GM19099 (cell line): ENCODE data around the gene PRSS23.

Source experiments
- POLR2A ChIP-seq: IDR thresholded peaks from 3 replicates; pipeline ENCODE4 v1.6.1; 2011; ENCODE audit warnings: low read depth; ENCODE audit not compliant: insufficient read length; ENCODE audit errors: extremely low read depth

Gene PRSS23

GRCh38 chr11:86800076-86800959, at the start of gene PRSS23:
PRSS23 (plus strand) TSS chr11:86800542; CDS start chr11:86807644, 7,102 bp downstream.
- no peak for TF ChIP-seq POLR2A

- TF ChIP-seq POLR2A = no peak
Observed at GRCh38 chr11:86753459-86753858, 46.9 kb upstream of the PRSS23 start.

- no peak for TF ChIP-seq POLR2A
Observed at GRCh38 chr11:86755146-86755545, 45.2 kb upstream of the PRSS23 start.

GRCh38 chr11:86758171-86758570, 42.2 kb upstream of the PRSS23 start:
- TF ChIP-seq POLR2A = no peak

GRCh38 chr11:86760577-86760976, 39.8 kb upstream of the PRSS23 start:
- no peak for TF ChIP-seq POLR2A

- no peak for TF ChIP-seq POLR2A
Observed at GRCh38 chr11:86761978-86762377, 38.4 kb upstream of the PRSS23 start.

- no peak for TF ChIP-seq POLR2A
Observed at GRCh38 chr11:86765203-86765602, 35.1 kb upstream of the PRSS23 start.

- no peak for TF ChIP-seq POLR2A
Observed at GRCh38 chr11:86765878-86766277, 34.5 kb upstream of the PRSS23 start.

GRCh38 chr11:86769219-86769618, 31.1 kb upstream of the PRSS23 start:
- TF ChIP-seq POLR2A = no peak

GRCh38 chr11:86772999-86773398, 27.3 kb upstream of the PRSS23 start:
- no peak for TF ChIP-seq POLR2A

- no peak for TF ChIP-seq POLR2A
Observed at GRCh38 chr11:86773513-86774252, 26.7 kb upstream of the PRSS23 start.

GRCh38 chr11:86774417-86774816, 25.9 kb upstream of the PRSS23 start:
- TF ChIP-seq POLR2A = no peak

GRCh38 chr11:86775361-86775760, 25.0 kb upstream of the PRSS23 start:
- no peak for TF ChIP-seq POLR2A

GRCh38 chr11:86781546-86781945, 18.8 kb upstream of the PRSS23 start:
- no peak for TF ChIP-seq POLR2A

GRCh38 chr11:86782742-86783141, 17.6 kb upstream of the PRSS23 start:
- TF ChIP-seq POLR2A = no peak

- no peak for TF ChIP-seq POLR2A
Observed at GRCh38 chr11:86783661-86784060, 16.7 kb upstream of the PRSS23 start.
